Measurements from ENCODE around the gene REST.
A peak's percentile ranks its signal among the peaks of the same experiment; 100 is the strongest.

REST gene

DNA sequence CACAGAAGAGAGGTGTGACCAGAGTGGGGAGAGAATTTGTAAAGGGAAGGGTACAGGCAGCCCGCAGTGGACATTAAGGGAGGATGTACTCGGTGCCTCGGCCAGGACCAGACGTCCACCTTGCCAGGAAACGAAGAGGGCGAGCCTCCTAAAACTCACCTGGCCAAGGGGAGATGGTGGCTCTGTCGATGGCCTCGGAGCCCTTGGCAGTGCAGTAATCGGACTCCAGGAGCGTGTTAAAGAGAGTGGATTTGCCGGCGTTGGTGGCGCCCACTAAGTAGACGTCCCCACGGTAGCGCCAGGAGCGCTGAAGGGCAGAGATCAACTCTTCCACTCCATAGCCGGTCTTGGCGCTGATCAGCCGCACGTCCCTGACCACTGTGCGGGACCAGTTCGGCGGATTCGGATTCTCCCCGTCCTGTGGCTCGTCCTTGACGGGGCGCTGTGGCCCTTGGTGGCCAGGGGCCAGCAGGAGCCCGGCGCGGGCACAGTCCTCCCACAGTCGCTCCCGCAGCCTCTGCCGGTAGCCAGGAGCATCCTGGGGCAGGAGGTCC lies 68.7 kb downstream of the REST start:
- no peak for DNase-seq (ENCODE audit: low read depth)

GRCh38 chr4:56976837-56977320 lies 69.2 kb downstream of the REST start:
- no peak for DNase-seq (ENCODE audit: low read depth)

DNA sequence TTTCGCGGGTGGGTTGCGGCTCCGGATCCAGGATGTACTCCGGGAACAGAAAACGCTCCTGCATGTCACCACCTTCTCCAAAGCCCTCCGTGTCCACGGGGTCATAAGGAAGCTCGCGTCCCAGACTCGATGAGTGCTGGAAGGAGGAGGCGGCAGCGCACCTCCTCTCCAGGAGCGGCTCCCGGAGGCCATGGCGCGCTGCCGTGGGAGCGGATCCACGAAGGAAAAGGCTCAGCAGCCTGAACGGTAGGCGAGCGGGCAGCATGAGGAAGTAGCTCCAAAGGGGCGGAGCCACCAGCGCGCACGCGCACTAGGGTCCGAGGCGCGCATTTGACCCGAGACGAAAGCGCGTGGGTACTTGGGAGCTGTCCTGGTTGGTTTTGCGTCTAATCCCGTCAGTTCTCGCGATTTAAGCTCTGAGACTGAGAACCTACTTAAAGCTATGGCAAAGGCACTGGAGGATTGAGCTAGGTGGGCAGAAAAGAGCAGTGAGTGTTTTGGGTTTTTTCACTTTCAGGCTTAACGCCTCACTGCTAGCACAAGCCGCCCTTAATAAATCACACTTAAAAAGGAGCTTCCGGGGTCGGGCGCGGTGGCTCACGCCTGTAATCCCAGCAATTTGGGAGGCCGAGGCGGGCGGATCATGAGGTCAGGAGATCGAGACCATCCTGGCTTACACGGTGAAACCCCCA lies 69.8 kb downstream of the REST start, which contains the start of gene NOA1:
Gene NOA1 (minus strand): TSS at position 286 of the 692 bp plus-strand sequence. CDS start 21 bp downstream, at position 265.
- peak; percentile 94 for DNase-seq (ENCODE audit: low read depth)

- DNase-seq (ENCODE audit: low read depth): peak; percentile 78
Measured at GRCh38 chr4:56978750-56979303, 71.1 kb downstream of the REST start, which contains the start of gene POLR2B. POLR2B (plus strand) TSS chr4:56978896; CDS start chr4:56978986, 90 bp downstream.

DNA sequence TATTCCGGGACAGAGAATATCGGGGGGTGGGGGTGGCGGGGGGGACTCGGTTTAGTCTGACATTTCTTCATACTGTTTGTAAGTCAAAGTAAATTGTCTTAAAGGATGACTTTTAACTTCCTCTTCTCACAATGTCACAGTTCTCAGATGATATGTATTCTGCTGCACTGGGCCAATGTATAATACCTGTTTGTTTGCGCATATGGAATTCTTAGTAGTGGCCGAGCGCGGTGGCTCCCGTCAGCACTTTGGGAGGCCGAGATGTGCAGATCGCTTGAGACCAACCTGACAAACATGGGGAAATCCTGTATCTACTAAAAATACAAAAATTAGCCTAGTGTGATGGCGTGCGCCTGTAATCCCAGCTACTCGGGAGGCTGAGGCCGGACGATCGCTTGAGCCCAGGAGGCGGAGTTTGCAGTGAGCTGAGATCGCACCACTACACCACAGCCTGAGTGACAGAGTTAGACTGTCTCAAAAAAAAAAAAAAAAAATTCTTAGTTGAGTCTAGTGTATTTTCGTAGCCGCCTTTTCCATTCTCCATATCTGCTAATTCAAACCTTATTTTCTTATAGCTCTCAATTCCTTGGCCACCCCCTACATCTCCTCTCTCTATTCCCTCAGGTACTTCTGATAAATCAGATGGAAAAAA lies 71.8 kb downstream of the REST start:
- DNase-seq (ENCODE audit: low read depth): no peak

DNA sequence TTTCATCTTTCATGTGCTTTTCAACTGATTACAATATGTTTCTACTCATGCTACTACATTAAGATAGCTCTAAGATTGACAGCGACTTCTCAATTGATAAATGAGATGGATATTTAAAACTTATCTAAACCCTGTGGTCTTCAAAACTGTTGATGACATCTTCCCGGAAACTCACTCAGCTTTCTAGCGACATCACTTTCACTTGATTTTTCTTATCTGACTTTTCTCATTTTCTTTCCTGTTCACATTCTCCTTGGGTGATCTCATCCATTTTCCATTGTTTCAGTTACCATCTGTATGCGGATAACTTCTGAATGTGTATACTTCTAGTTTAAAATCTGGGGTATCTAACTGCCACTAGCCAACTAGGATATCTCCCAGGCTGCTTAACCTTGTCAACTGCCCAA lies 74.1 kb downstream of the REST start:
- DNase-seq (ENCODE audit: low read depth): peak; percentile 38

DNA sequence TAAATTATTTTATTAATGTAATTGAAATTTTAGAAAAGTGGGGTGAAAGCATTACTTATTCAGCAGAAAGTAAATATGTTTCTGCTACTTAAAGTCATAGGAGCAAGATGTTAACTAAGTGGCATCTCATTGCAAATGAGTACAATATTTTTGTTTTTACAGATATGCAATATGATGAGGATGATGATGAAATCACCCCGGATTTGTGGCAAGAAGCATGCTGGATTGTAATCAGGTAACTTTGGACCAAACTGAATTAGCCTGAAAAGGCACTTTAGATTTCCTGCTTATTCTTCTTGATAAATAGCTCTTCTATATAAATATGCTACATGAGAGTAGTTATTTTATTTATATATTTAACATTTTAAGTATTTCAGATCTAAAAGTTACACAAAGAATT lies 78.5 kb downstream of the REST start:
- no peak for DNase-seq (ENCODE audit: low read depth)

GRCh38 chr4:56986952-56987351 lies 79.3 kb downstream of the REST start:
- no peak for DNase-seq (ENCODE audit: low read depth)

DNA sequence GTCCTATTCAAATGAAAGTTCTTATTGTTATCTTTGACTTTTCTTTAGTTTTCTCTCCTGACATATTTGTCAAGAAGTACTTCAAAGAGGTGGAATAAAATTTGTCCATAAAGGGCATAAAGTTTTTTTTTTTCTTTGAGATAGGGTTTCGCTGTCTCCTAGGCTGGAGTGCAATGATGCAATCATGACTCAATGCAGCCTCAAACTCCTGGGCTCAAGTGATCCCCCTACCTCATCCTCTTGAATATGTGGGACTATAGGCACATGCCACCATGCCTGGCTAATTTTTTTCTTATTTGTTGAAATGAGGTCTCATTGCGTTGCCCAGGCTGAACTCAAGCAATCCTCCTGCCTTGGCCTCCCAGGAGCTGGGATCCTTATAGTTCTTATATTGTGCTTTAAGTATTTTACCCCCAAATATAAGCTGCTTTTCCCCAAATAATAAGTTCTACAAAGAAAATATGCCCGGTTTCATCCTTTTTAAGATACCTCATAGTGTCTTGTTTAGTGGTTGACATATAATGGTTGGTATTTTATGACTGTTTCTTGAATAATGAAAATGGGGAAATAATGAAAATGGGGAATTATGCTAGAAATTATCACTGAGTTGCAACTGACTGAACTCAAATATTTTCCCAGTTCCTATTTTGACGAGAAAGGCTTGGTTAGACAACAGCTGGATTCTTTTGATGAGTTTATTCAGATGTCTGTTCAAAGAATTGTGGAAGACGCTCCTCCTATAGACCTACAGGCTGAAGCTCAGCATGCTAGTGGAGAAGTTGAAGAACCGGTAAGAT lies 82.6 kb downstream of the REST start:
- DNase-seq (ENCODE audit: low read depth): no peak

DNA sequence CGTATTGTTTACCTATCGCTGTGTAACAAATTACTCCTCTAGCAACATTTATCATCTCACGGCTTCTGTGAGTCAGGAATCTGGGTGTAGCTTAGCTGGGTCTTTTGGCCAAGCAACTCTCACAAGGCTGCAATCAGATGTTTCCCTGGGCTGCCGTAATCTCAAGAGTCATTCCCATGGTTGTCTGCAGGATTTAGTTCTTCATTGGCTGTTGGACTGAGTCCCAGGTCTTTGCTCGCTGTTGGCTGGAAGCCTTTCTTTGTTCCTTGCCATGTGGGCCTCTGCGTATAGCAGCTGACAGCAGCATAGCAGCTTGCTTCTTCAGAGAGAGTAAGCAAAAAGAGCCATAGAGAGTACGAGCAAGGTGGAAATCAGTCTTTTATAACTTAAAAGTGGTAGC lies 87.8 kb downstream of the REST start:
- DNase-seq (ENCODE audit: low read depth): no peak

DNA sequence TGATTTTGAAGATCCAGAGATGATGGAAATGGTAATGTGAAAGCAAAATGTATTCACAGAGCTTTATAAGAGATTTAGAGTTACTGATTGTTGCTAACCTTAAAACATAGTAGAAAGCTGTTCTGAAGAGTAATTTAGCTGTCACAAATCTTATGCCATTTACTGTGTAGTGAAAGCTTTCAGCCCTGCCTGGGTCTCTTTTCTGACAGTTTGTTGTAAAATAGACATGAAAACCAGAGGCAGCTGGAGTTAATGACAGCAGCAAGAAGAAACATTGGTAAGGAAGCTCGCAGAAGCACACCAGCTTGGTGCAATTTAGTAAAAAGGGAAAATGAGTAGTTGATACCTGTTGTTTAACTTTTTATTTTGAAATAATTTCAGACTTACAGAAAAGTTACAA lies 92.1 kb downstream of the REST start:
- no peak for DNase-seq (ENCODE audit: low read depth)

DNA sequence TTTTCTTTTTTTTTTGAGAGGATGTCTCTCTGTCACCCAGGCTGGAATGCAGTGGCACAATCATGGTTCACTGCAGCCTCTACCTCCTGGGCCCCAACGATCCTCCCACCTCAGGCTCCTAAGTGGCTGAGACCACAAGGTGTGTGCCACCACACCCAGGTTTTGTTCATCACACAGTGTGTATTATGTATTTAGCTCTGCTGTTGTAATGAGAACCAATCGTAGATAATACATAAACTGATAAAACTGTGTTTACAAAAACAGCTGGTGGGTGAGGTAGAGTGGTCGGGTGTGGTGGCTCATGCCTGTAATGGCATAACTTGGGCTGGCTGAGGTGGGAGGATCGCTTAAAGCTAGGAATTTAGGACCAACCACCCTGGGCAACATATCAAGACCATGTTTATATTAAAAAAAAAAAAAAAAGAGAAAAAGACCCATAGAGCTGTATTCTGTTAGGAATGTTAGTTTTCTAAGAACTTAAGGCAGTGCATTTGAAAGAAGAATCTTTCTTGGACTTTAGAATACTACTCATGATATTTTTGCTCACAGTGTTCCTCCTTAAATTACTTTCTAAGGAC lies 105.9 kb downstream of the REST start:
- no peak for DNase-seq (ENCODE audit: low read depth)

Measured in HS-5 (cell line).